IMR-90 (cell line): ENCODE results near the gene TNFRSF1A.

Experiments
- BHLHE40 ChIP-seq: fragments of 150-350 bp; IDR thresholded peaks from 2 replicates; pipeline ENCODE4 v1.6.1; 2016; ENCODE audit warnings: mild to moderate bottlenecking, low read depth, low read length
- CEBPB ChIP-seq: IDR thresholded peaks from 2 replicates; pipeline ENCODE4 v1.6.1; 2012; ENCODE audit warnings: low read depth, low read length, improper control_type of control experiment
- CHD1 ChIP-seq: IDR thresholded peaks from 2 replicates; pipeline ENCODE4 v1.6.1; 2012; ENCODE audit warnings: low read depth, low read length, improper control_type of control experiment
- ELK1 ChIP-seq: fragments of 150-350 bp; IDR thresholded peaks from 2 replicates; pipeline ENCODE4 v1.6.1; 2016; ENCODE audit warnings: low read depth, mild to moderate bottlenecking, low read length, moderate library complexity, borderline replicate concordance
- FOS ChIP-seq: fragments of 150-350 bp; IDR thresholded peaks from 2 replicates; pipeline ENCODE4 v1.6.1; 2016; ENCODE audit warnings: low read depth, low read length
- MAFK ChIP-seq: IDR thresholded peaks from 2 replicates; pipeline ENCODE4 v1.6.1; 2012; ENCODE audit warnings: low read depth, low read length, improper control_type of control experiment
- MAZ ChIP-seq: IDR thresholded peaks from 2 replicates; pipeline ENCODE4 v1.6.1; 2012; ENCODE audit warnings: low read depth, mild to moderate bottlenecking, low read length, improper control_type of control experiment, moderate library complexity, borderline replicate concordance
- POLR2A ChIP-seq: IDR thresholded peaks from 2 replicates; pipeline ENCODE4 v1.6.1; 2012; ENCODE audit warnings: mild to moderate bottlenecking, low read depth, low read length
- RAD21 ChIP-seq: IDR thresholded peaks from 2 replicates; pipeline ENCODE4 v1.6.1; 2012; ENCODE audit warnings: low read length, improper control_type of control experiment
- RCOR1 ChIP-seq: IDR thresholded peaks from 2 replicates; pipeline ENCODE4 v1.6.1; 2012; ENCODE audit warnings: mild to moderate bottlenecking, low read length, improper control_type of control experiment; ENCODE audit not compliant: insufficient replicate concordance
- RFX5 ChIP-seq: IDR thresholded peaks from 2 replicates; pipeline ENCODE4 v1.8.0; 2012; ENCODE audit warnings: low read depth, mild to moderate bottlenecking, low read length, moderate library complexity
- SMC3 ChIP-seq: fragments of 150-350 bp; IDR thresholded peaks from 2 replicates; pipeline ENCODE4 v1.6.1; 2016; ENCODE audit warnings: low read depth, mild to moderate bottlenecking, antibody characterized with exemption, low read length, moderate library complexity
- TF ChIP-seq, protein P1 (sequence below): conservative IDR thresholded peaks from 2 replicates; pipeline ENCODE4 v1.5.1; 2012; ENCODE audit warnings: mild to moderate bottlenecking, low read depth, low read length, improper control_type of control experiment

GRCh38 chr12:6363330-6364043 is 21.6 kb upstream of the TNFRSF1A start:
- TF ChIP-seq, protein P1, sequence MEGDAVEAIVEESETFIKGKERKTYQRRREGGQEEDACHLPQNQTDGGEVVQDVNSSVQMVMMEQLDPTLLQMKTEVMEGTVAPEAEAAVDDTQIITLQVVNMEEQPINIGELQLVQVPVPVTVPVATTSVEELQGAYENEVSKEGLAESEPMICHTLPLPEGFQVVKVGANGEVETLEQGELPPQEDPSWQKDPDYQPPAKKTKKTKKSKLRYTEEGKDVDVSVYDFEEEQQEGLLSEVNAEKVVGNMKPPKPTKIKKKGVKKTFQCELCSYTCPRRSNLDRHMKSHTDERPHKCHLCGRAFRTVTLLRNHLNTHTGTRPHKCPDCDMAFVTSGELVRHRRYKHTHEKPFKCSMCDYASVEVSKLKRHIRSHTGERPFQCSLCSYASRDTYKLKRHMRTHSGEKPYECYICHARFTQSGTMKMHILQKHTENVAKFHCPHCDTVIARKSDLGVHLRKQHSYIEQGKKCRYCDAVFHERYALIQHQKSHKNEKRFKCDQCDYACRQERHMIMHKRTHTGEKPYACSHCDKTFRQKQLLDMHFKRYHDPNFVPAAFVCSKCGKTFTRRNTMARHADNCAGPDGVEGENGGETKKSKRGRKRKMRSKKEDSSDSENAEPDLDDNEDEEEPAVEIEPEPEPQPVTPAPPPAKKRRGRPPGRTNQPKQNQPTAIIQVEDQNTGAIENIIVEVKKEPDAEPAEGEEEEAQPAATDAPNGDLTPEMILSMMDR = no peak
- TF ChIP-seq CHD1 (no peak), RAD21 (no peak), POLR2A (no peak), CEBPB (no peak), BHLHE40 (no peak), FOS (no peak), MAZ (no peak; the same call in 1 of the 2 replicates), RCOR1 (no peak), RFX5 (no peak), MAFK (no peak), ELK1 (no peak), SMC3 (no peak)
